HCEC 1CT (cell line): ENCODE data around the gene ACAA1.
A peak's percentile ranks its signal among the peaks of the same experiment; 100 is the strongest.

ENCODE experiments used
- DNase-seq: peaks from one replicate; pipeline ENCODE4 v3.0.0-alpha.2; 2017

Gene ACAA1

DNA sequence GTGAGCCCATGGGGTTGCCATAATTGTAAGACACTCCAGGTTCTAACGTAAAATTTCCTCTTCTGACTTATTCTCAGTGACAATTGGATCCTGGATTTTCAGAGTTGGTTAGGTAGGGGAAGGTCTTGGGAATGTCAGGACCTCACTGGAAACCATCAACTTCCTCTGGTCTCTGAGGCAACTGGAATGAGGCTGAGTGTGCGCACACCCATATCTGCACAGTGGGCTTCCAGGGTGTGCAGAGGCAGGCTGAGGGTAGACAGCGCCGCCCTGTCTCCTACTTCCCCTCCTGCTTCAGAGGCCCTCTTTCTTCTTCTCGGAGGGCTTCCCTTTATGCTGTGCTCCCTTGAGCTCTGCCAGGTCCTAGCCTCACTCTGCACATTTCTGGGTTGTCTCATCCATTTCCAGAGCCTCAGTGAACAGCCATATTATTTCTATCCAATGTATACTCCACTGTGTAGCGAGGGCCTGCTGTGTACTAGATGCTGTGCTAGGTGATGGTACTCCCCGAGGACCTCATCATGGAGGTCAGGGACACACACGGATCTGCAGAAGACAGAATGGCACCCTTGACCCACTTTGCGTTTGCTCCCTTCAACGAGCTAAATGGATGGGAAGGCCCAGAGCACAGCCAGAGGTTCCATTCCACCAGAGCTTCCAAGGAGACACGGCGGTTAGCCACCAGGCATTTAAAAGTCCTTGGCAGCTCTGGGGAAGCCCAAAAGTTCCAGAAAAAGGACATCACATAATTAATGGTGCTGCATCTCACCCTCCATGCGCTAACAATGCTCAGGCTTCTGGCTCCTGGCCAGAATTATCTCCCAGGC, 18.3 kb downstream of the ACAA1 start:
- no peak for DNase-seq

DNA sequence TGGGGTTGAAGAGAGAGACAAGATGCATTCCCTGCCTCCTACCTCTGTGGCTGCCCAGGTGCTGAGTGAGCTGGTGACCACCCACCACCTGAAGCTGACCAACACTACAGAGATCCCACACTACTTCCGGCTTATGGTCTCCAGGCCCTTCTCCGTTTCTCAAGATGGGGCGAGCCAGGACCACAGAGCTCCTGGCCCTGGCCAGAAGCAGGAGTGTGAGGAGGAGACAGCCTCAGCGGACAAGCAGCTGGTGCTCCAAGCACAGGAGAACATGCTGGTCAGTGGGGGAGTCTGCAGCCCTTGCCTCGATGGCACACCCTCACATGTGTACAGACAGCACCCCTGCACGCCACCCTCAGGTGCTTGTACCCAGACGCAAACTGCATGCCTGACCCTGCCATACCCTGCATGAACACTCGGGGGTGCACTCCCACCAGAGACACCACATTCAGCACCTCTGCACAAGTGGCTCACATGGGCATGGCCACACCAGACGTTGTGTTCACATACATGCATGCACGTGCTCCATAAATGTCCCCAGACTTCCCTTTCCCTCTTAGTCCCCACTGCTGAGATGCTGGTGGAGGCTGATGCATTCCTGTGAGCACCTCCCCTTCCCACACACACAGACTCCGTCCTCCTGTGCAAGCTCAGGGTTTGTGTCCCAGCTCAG, 19.0 kb downstream of the ACAA1 start:
- peak; percentile 58 for DNase-seq

DNA sequence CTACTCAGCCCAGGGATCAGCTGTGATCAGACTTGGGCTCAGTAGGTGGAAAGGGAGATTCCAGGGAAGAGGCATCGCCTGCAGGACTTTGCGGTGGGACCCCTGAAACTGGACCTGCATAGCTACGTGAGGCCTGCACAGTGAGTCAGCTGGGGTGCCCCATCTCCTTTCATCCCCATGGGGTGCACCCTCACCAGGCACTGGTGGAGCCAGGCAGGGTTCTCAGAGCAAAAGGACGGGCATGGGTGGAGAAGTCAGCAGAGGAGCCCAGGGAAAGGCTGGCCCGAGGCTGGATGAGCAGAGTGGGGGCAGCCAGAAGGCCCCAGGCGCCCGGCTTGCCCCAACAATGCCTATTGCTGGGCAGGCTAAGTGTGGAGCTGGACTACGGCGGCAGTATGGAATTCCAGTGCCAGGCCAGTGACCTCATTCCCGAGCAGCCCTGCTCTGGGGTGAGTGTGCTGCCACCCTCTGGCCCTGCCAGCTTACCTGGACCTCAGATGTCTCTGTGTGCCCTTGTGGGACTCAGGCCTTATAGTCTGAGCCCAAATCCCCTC, 19.7 kb downstream of the ACAA1 start:
- DNase-seq, result no peak

DNA sequence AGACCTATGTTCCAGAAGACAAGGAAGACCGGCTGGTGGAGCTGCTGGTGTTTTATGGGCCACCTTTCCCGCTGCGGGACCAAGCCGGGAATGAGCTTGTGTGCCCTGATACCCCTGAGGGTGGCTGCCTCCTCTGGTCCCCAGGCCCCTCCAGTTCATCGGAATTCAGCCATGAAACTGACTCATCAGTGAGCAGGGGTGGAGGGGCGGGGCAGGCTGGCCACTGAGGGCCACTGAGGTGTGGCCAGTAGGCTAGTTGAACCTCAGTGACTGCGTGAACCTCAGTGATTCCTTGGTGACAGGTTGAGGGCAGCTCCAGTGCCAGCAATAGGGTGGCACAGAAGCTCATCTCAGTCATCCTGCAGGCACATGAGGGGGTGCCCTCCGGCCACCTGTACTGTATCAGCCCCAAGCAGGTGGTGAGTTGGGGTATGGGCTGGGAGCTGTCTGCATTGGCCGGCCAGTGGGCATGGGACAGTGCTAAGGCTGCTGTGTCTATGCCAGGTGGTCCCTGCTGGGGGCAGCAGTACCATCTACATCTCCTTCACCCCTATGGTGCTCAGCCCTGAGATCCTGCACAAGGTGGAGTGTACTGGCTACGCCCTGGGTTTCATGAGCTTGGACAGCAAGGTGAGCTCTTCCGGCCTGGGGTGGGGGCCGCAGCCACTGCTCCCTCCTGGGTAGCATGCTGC, 20.3 kb downstream of the ACAA1 start:
- DNase-seq, result no peak

DNA sequence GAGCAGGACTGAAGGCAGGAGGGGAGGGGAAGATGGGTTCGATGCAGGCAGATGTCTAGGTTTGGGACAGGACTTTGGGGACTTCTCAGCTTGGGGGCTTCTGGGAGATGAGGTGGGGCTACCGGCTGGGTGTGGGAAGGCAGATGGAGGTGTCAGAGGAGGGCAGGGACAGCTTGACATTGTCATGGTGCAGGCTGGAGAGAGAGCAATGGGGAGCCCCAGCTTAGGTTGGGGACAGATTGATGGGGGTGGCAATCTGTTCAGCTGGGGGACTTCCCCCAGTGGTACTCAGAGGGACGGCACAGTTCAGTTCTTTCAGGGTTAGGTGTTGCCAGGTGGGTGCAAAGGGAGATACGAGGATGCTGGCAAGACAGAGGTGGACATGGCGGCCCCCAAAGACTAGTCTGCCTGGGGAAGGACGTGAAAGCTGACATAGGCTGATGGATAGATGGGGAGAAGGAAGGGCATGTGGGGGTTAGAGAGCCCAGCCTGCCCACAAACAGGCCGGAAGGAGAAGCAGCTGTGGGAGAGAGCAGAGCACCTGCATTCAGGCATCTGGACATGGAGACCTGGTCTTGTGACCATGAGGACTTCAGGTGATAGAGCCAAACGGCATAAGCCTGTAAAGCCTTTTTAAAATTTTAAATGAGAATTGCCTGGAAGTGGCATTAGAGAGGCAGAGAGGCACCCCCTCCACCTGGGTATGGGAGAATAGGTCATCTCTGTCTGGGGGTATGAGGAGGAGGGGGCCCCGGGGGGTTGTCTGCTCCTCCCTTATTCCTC, 21.1 kb downstream of the ACAA1 start:
- no peak for DNase-seq

DNA sequence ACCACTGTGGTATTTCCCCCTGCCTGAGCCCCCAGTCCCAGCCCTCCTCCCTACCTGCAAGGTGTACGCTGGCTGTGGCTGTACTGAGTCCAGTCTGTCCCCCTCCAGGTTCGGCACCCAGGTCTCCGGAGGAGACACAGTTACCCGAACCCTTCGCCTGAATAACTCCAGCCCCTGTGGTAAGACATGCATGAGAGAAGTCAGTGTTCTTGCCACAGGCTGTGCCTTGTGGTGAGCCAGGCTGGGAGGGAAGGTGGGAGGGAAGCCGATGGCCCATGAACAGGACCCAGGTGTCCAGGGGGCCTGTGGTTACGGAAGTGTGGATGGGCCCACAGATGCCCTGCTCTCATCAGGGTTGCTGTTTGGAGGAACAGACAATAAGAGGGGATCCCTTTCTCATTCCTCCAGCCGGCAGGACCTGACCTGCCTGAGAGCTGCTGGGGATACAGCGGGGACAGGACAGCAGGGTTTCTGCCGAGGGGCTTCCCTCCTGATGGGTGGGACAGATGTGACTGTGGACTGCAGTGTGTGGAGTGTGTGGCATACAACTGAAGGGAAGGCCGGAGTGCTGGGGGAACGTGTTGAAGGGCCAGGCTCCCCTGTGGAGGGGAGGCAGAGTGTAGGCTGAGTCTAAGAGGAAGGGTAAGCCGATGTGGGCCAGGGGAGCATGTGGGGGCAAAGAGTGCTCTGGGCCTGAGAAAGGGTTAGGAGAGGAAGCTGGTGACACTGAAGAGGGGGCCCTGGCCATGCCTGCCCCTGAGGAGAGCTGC, 21.9 kb downstream of the ACAA1 start:
- no peak for DNase-seq

DNA sequence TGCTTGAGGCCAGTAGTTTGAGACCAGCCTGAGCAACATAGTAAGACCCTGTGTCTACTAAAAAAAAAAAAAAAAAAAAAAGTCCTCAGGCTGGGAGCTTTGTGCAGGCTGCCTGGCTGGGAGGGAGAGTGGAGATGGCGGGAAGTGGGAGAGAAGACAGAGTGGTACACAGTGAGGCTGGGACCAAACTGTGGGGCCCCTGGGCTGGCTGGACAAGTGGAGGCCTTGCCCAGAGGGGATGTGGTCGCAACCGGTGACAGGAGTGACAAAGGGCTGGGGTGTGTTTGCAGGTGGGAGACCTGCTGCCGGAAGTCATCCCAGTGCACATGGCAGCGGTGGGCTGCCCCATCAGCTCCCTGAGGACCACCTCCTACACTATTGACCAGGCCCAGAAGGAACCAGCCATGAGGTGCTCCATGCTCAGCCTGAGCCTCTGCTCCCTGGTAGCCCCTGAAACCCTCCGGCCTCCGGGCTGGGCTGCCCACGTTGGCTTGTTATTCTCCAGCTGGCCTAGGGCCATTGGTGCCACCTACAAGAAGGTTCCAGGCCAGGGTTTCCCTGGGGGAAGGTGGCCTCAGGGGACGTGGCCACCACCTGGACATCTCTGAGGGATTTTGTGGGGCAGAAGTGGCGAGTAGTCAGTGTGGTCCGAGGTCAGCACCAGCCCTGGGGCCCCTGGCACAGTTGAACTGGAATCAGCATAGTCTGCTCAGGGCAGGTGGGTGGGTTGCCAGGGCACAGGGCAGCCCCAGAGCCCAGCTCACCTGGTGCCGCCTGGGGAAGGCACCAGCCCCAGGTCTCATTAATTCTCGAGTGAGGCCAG, 22.7 kb downstream of the ACAA1 start:
- DNase-seq, result no peak

DNA sequence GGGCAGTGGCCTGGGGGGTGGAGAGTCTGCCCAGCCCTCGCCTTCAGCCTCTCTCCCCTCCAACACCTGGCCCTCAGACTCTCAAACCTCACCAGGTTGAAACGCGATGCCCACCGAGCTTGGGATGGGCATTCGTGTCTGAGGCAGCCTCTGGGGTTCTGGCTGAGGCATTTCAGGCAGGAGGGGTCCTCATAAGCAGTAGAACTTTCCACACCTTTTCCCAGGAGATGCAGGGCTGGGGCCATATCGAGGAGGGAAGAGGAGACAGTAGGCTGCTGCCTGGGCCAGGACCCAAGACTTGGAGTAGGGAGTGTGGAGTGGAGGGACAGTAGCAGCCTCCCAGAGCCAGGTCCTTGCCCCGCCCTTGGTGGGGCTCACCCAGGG, 24.6 kb downstream of the ACAA1 start:
- DNase-seq, result no peak

DNA sequence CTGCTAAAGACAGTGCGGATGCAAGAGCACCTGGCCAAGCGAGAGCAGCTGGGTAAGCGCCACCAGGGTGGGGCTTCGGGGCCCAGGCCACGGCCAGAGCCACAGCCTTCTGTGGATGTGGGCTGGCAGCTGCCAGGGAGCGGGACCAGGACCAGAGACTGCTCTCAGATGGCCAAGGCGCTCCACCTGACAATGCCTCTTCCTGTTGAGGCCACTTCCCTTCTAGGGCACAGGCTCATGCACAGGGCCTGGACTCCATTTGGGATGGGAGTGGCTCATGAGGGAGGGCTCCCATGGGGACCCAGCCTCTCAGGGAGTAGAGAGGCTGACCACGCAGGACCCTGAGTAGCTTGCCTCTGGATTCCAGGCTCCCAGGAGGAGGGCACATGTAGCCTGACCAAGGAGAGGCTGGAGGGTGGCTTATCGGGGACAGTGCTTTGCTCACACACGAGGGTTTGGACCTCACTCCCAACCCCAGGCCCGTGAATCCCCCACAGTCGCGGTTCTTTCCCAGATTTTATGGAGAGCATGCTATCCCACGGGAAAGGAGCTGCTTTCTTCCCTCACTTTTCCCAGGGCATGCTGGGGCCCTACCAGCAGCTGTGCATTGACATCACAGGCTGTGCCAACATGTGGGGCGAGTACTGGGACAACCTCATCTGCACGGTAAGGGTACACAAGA, 25.1 kb downstream of the ACAA1 start:
- DNase-seq, result no peak

DNA sequence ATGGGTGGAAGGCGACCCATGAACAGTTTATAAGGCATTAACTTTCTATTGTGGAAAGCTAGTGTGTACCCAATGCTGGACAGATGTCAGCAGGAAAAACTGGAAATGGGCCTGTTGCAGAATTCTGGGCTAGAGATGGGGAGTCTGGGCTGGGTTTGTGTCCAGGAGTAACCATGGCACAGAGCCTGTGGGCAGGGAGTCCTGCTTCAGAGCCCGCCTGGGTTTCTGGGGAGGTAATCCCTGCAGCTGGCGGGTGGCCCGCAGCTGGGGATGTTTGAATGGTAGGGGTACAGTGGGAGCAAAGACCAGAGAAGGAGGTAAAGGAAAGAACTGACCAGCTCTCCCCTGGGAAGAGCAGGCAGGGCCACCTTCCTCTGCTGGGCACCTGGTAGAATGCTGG, 25.7 kb downstream of the ACAA1 start:
- no peak for DNase-seq

DNA sequence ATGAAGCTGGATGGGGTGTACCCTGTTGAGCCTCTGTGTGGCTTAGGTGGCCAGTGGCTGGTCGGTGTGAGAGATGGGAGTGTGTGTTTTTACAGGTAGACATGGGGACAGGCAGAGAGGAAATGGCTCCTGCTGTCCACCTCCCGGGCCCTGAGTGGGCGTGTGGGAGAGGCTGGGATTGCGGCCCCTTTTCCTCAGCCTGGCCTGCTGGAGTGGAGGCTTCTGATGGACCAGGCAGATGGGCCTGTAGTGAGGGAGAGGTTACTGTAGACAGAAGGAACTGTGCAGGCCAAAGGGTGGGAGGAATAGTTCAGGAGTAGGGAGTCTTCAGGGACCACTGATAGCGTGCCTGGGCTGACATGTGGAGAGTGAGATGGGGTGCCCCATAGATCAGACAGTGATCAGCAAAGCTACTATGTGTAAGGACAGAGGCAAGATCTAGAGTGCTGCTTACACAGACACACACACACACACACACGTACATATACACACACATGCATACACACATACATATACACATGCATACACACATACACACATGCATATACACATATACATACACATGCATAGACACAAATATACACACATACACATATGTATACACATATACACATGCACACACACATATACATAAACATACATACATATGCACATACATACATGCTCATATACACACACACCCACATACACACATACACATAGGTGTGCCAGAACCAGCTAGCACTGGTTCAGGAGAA, 26.4 kb downstream of the ACAA1 start:
- DNase-seq, result no peak

DNA sequence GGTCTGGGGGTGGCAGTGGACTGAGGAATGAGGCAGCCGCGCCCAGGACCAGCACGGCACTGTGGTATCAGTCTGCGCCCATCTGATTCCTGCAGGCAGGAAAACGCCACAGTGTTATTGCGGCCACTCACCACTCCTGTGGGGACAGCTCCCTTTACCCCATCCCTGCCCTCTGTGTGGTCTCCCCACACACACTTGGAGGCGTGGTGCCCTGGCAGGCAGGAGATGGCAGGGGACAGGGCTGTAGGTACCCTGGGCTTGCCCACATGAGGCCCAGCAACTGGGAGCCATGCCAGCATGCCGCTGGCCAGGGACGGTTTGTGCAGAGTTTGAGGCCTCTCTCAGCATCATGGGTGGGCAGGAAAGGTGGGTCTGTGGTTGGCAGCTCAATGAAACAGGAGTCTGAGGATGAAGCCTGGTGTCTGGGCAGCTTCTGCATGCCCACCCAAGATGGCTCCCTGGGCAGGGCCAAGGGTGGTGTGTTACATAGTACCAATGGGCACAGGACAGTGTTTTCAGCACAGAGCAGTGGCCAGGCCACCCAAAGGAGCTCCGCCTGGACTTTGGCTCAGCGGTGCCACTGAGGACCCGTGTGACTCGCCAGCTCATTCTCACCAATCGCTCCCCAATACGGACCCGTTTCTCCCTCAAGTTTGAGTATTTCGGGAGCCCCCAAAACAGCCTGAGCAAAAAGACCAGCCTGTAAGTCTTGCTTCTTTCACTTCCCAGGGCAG, 27.2 kb downstream of the ACAA1 start:
- DNase-seq, result no peak

DNA sequence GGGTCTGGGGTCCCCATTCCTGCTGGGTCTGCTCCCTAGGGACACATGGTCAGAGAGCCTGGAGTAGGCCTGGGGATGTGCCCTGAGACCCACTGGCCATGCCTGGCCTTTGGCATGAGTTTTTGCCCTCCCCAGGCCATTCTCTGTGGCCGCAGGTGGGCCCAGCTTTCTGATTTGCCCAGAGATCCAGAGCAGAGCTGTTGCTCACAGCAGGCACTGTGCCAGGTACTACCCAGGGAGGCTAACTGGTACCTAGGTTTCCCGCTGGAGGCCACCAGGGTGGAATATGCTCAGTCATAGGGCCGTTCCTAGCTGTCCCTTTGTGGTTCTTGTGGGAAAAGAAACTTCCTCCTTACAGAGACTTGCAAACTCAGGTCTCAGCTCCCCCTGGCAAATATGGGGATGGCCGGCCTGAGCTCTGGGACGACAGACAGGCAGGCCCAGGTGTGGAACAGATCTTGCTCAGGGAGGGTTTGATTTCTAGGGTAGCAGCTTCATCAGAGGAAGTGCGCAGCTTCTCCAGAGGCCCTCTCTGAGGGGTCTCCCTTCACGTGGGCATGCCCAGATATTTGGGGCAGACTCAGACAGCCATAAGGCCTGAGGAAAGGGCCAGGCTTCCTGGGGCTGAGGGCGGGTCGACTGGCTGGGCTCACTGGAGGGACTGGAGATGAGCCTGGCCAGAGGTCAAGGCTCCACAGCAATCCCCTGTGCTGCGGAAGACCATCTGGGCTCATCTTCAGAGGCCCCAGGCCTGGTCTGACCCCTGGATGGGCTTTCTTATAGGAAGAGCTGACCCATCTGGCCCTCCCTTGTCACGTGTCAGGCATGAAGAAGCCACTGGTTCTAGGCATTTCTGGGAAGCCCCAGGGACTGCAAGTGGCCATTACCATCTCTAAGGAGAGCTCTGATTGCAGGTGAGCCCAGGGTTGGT, 28.0 kb downstream of the ACAA1 start:
- DNase-seq, result no peak

DNA sequence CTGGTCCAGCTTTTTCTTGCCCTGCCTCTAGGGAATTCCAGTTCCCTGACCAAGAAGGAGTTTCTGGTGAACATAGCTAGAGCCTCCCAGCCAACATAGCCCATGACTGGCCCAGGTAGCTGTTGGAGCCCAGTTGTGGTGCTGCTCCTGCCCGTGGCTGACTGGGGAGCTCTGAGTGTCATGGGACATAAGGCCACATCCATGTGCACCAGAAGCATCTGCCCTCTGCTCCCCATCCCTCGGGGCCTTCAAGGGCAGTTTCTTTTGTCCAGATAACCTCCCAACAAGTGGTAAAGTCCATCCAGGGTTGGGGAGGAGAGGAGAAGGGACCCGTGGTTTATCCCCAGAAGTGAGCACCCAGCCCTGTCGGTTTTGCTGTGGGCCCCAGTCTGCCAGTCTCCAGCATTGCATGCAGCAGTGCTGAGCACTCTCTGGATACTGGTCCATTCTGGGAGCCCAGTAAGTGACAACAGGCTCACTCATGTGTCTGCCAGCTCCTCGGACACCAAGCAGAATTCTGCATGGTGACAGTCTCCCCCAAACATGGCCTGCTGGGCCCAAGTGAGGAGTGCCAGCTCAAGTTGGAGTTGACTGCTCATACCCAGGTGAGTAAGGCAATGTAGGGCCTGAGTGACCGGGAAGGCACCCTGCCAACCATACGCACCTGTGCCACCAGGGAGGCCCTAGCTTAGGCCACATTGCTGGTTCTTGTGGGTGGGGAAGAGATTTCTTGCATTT, 28.8 kb downstream of the ACAA1 start:
- no peak for DNase-seq

DNA sequence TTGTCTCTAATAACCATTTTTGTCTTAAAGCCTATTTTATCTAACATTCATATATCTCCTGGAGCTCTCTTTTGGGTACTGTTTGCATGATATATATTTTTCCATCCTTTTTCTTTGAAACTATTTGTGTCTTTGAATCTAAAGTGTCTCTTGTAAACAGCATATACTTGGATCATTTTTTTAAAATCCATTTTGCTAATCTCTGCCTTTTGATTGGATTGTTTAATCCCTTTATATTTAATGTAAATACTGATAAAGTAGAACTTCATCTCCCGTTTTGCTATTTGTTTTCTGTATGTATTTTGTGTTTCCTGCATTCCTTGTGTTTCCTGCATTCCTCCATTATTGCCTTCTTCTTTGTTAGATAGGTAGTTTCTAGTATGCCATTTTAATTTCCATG, 31.4 kb downstream of the ACAA1 start:
- no peak for DNase-seq

DNA sequence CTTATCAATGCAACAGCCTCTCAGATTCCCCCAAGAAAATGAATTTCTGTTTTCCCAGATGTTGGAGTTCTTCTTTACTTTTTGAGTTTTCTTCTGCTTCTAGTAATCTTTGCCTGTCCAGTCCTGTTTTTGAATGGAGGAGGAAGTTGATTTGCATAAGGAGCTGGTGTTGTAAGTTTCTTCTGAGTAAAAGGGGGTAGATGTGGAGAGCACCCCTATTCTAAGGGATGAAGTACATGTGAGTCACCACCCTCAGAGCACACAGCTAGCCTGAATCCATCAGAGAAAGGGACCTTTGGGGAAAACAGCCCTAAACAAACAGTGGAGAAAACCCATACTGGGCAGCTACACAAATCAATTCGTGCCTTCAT, 34.5 kb downstream of the ACAA1 start:
- peak; percentile 22 for DNase-seq

DNA sequence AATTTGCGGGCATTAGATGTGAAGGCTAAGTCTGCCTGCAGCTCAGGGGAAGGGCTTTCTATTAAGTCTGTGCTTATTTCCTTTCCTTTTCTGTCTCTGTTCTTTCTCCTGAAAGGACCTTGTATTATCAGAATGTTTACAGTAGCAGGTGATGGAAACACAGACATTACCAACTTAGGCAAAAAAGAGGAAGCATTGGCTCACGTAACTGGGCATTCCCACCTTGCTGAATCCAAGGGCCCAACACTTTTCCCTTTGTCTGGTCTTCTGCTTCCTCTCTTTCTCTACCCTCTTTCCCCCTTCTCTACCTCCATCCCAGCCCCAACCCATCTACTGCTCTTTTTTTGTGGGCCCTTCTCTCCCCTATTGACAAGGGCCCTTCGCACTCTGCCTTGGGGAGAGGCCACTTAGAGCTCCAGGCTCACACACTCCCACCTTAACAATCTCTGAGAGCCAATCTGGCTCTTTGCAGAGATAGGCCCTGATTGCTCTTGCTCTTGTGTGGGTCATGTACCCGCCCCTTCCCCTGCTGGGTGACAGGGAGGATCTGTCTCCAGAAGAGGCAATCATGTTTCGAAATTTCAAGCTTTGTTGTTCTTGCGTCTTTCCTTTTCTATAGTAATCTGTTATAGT, 35.0 kb downstream of the ACAA1 start:
- no peak for DNase-seq
